ENCODE measurements around the gene ZSCAN21.
"Not testable (repeated sequence)": the region's sequence is repeated elsewhere in the genome, so short reads cannot be mapped to it uniquely, and the experiment has no call there.

The ZSCAN21 gene

GRCh38 chr7:100049441-100050291, at the start of gene ZSCAN21:
Gene ZSCAN21, plus strand, starts transcription at chr7:100049774. Its CDS starts 7,233 bp downstream, at chr7:100057007.
- ATAC-seq (peak; percentile 94), DNase-seq (peak; percentile 89)

- DNase-seq (no peak), ATAC-seq (no peak)
These were observed 49.3 kb upstream of the ZSCAN21 start for GRCh38 chr7:100000239-100000638.

- DNase-seq (no peak), ATAC-seq (no peak)
These were observed 45.6 kb upstream of the ZSCAN21 start for GRCh38 chr7:100003711-100004661.

- ATAC-seq (no peak), DNase-seq (no peak)
These were observed 41.7 kb upstream of the ZSCAN21 start for GRCh38 chr7:100007887-100008286.

- no peak for ATAC-seq
These were observed 41.0 kb upstream of the ZSCAN21 start for GRCh38 chr7:100008525-100008924.

GRCh38 chr7:100009952-100010351, 39.6 kb upstream of the ZSCAN21 start:
- DNase-seq, ATAC-seq: not testable (repeated sequence)

More at GRCh38 chr7:100008525-100008924, 41.0 kb upstream of the ZSCAN21 start:
- DNase-seq = no peak

- ATAC-seq = no peak
- no peak for DNase-seq
These were observed 38.7 kb upstream of the ZSCAN21 start for GRCh38 chr7:100010901-100011300.

- DNase-seq (no peak), ATAC-seq (no peak)
These were observed 38.1 kb upstream of the ZSCAN21 start for GRCh38 chr7:100011516-100011915.

GRCh38 chr7:100012385-100013327, 36.9 kb upstream of the ZSCAN21 start:
- ATAC-seq, DNase-seq: not testable (repeated sequence)

GRCh38 chr7:100013328-100013676, 36.3 kb upstream of the ZSCAN21 start:
- DNase-seq (peak; percentile 16), ATAC-seq (peak; percentile 58)

GRCh38 chr7:100015232-100016214, 34.1 kb upstream of the ZSCAN21 start, which contains the start of gene ZKSCAN1:
Gene ZKSCAN1, plus strand, starts transcription at chr7:100015596. Its CDS starts 7,911 bp downstream, at chr7:100023507.
- DNase-seq (peak; percentile 86), ATAC-seq (peak; percentile 96)

GRCh38 chr7:100016215-100016901, 33.2 kb upstream of the ZSCAN21 start:
- no peak for ATAC-seq
- no peak for DNase-seq

GRCh38 chr7:100017300-100017699, 32.3 kb upstream of the ZSCAN21 start:
- no peak for DNase-seq
- no peak for ATAC-seq

GRCh38 chr7:100017875-100018274, 31.7 kb upstream of the ZSCAN21 start:
- no peak for DNase-seq
- ATAC-seq = no peak

- no peak for DNase-seq
- ATAC-seq = peak; percentile 53
These were observed 29.7 kb upstream of the ZSCAN21 start for GRCh38 chr7:100019908-100020307.

GRCh38 chr7:100021297-100021696, 28.3 kb upstream of the ZSCAN21 start:
- ATAC-seq (no peak), DNase-seq (no peak)

- DNase-seq (no peak), ATAC-seq (no peak)
These were observed 27.0 kb upstream of the ZSCAN21 start for GRCh38 chr7:100022621-100023020.

GRCh38 chr7:100023526-100023925, 26.0 kb upstream of the ZSCAN21 start:
- ATAC-seq (no peak), DNase-seq (no peak)

GRCh38 chr7:100024020-100024619, 25.5 kb upstream of the ZSCAN21 start:
- DNase-seq (no peak), ATAC-seq (no peak)
